ENCODE data around the gene DMPK.
A peak's percentile ranks its signal among the peaks of the same experiment; 100 is the strongest.
"Not testable (repeated sequence)": the region's sequence is repeated elsewhere in the genome, so short reads cannot be mapped to it uniquely, and the experiment has no call there.

DMPK gene

DNA sequence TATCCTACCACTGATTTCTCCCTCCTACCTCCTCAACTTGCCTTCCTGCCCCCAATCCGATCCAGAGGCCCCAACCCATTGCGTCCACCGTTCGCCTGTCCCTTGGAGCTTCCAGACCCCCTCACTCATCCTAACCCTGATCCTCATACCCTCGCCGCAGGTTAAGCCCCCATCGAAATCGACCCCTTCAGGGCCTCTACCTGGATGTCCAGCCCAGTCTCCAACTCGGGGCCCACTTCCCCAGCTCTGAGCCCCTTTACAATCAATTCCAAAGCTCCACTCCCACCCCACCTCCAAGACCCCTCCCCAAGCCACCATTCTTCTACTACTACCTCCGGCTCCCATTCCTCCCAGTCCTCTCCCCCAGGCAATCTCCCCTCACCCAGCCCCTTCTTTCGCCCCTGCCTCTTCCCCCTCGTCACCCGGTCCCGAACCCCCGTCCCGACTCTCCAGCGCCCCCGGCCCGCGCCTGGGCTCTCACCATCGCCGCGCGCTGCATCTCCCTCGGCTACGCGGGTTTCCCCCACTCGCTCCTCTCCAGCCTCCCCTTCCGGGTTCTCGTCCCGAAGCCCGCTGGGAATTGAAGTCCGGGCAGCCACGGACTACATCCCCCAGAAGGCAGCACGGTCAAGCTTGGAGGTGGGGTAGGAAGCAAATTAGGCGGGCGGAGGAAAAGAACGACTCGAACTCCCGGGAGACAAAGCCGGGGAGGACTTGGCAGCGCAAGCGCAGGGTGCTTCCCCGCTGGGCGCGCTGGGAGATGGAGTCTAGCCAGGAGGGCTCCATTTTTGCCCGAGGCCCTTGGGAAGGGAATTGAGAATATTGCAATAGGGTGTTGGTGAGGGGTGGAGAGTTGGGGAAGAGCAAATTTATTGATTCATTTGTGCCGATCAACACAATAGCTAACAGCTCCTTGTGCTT is 51.7 kb downstream of the DMPK start, which contains the start of gene FBXO46:
FBXO46 (minus strand) TSS at position 529 of the 921 bp plus-strand sequence. CDS start 17,401 bp downstream, outside the sequence.
- Histone ChIP-seq H3K36me3 (ENCODE audit: control insufficient read depth in 1 of 2, insufficient read depth in 2 of 2, low read depth in 1 of 2, low read length in 2 of 2) (no peaks in the 10 kb centered on the region), H2BK5ac (ENCODE audit: low read depth, low read length, poor library complexity, severe bottlenecking) (no peak within 1 kb of the TSS), H3K9ac (ENCODE audit: low read length) (peak within 1 kb of the TSS; percentile 95), H3K27me3 (ENCODE audit: control insufficient read depth in 1 of 2, insufficient read depth in 1 of 2, low read length in 2 of 2) (no peaks in the 10 kb centered on the region), H3K23ac (ENCODE audit: low read length in 2 of 2) (no peak within 1 kb of the TSS), H3K27ac (ENCODE audit: low read length, poor library complexity, severe bottlenecking) (no peak within 1 kb of the TSS), H3K4me3 (ENCODE audit: insufficient read depth in 1 of 2, low read depth in 1 of 2, low read length in 2 of 2) (peak within 1 kb of the TSS; percentile 78 to 97), H2BK120ac (ENCODE audit: low read depth, low read length) (no peak within 1 kb of the TSS), H3K4me1 (ENCODE audit: control insufficient read depth, insufficient read depth, low read depth, low read length) (peaks cover 2% of the 10 kb centered on the region), H2AK5ac (ENCODE audit: low read length, severe bottlenecking) (no peak within 1 kb of the TSS), H3K4ac (ENCODE audit: low read depth in 1 of 2, low read length in 2 of 2) (peak within 1 kb of the TSS; percentile 16 to 64), H2BK12ac (ENCODE audit: low read length in 2 of 2) (no peak within 1 kb of the TSS), H3K79me1 (replicated peaks; ENCODE audit: low read length, poor library complexity, severe bottlenecking) (peaks cover 2% of the 10 kb centered on the region), H4K8ac (ENCODE audit: low read length) (peak within 1 kb of the TSS; percentile 71), H2BK15ac (ENCODE audit: low read depth, poor library complexity, severe bottlenecking) (peak within 1 kb of the TSS; percentile 77), H4K91ac (ENCODE audit: low read length) (no peak within 1 kb of the TSS), H3K18ac (ENCODE audit: low read depth in 1 of 2, low read length in 2 of 2) (peak within 1 kb of the TSS; percentile 30 to 61), H3K9me3 (ENCODE audit: control insufficient read depth, low read length) (no peaks in the 10 kb centered on the region), H2AFZ (ENCODE audit: low read depth, low read length) (no peak within 1 kb of the TSS), H3K4me2 (ENCODE audit: low read length, poor library complexity, severe bottlenecking) (peak within 1 kb of the TSS; percentile 52), H3K14ac (ENCODE audit: low read length in 2 of 2) (peak within 1 kb of the TSS in 1 of 2 experiments; percentile 14)
- peak; percentile 98 for DNase-seq
- under 1% methylated on average over 38 of the region's 48 CpGs for WGBS

- Histone ChIP-seq H3K4me2 (ENCODE audit: low read length, poor library complexity, severe bottlenecking) (peak overlapping the region; percentile 52), H3K36me3 (ENCODE audit: control insufficient read depth in 1 of 2, insufficient read depth in 2 of 2, low read depth in 1 of 2, low read length in 2 of 2) (no peaks in the 10 kb centered on the region), H2AFZ (ENCODE audit: low read depth, low read length) (no peak overlapping the region), H4K91ac (ENCODE audit: low read length) (no peak overlapping the region), H3K23ac (ENCODE audit: low read length in 2 of 2) (no peak overlapping the region), H2BK15ac (ENCODE audit: low read depth, poor library complexity, severe bottlenecking) (no peak overlapping the region), H2AK5ac (ENCODE audit: low read length, severe bottlenecking) (no peak overlapping the region), H2BK12ac (ENCODE audit: low read length in 2 of 2) (no peak overlapping the region), H2BK120ac (ENCODE audit: low read depth, low read length) (no peak overlapping the region), H3K4me3 (ENCODE audit: insufficient read depth in 1 of 2, low read depth in 1 of 2, low read length in 2 of 2) (peak overlapping the region; percentile 78 to 97), H3K9ac (ENCODE audit: low read length) (peak overlapping the region; percentile 95), H3K27ac (ENCODE audit: low read length, poor library complexity, severe bottlenecking) (no peak overlapping the region), H3K79me1 (replicated peaks; ENCODE audit: low read length, poor library complexity, severe bottlenecking) (peaks cover 2% of the 10 kb centered on the region), H3K9me3 (ENCODE audit: control insufficient read depth, low read length) (no peaks in the 10 kb centered on the region), H3K4ac (ENCODE audit: low read depth in 1 of 2, low read length in 2 of 2) (no peak overlapping the region), H3K18ac (ENCODE audit: low read depth in 1 of 2, low read length in 2 of 2) (no peak overlapping the region), H3K4me1 (ENCODE audit: control insufficient read depth, insufficient read depth, low read depth, low read length) (peaks cover 2% of the 10 kb centered on the region), H3K27me3 (ENCODE audit: control insufficient read depth in 1 of 2, insufficient read depth in 1 of 2, low read length in 2 of 2) (no peaks in the 10 kb centered on the region), H3K14ac (ENCODE audit: low read length in 2 of 2) (no peak overlapping the region), H2BK5ac (ENCODE audit: low read depth, low read length, poor library complexity, severe bottlenecking) (no peak overlapping the region), H4K8ac (ENCODE audit: low read length) (no peak overlapping the region)
- no peak for DNase-seq
- WGBS, result 17% methylated on average over 9 of the region's 10 CpGs
Measured at GRCh38 chr19:45729800-45730290, 52.4 kb downstream of the DMPK start.

- not testable (repeated sequence) for H3K36me3 ChIP-seq (ENCODE audit: control insufficient read depth in 1 of 2, insufficient read depth in 2 of 2, low read depth in 1 of 2, low read length in 2 of 2); H2AK5ac ChIP-seq (ENCODE audit: low read length, severe bottlenecking); H2BK15ac ChIP-seq (ENCODE audit: low read depth, poor library complexity, severe bottlenecking); H3K9me3 ChIP-seq (ENCODE audit: control insufficient read depth, low read length); H3K27me3 ChIP-seq (ENCODE audit: control insufficient read depth in 1 of 2, insufficient read depth in 1 of 2, low read length in 2 of 2); H3K4ac ChIP-seq (ENCODE audit: low read depth in 1 of 2, low read length in 2 of 2); H2BK120ac ChIP-seq (ENCODE audit: low read depth, low read length); H4K8ac ChIP-seq (ENCODE audit: low read length); H3K27ac ChIP-seq (ENCODE audit: low read length, poor library complexity, severe bottlenecking); DNase-seq; H3K4me1 ChIP-seq (ENCODE audit: control insufficient read depth, insufficient read depth, low read depth, low read length); H3K9ac ChIP-seq (ENCODE audit: low read length); H2AFZ ChIP-seq (ENCODE audit: low read depth, low read length); H2BK12ac ChIP-seq (ENCODE audit: low read length in 2 of 2); H4K91ac ChIP-seq (ENCODE audit: low read length); H3K14ac ChIP-seq (ENCODE audit: low read length in 2 of 2); H3K79me1 ChIP-seq (replicated peaks; ENCODE audit: low read length, poor library complexity, severe bottlenecking); H3K4me3 ChIP-seq (ENCODE audit: insufficient read depth in 1 of 2, low read depth in 1 of 2, low read length in 2 of 2); H3K4me2 ChIP-seq (ENCODE audit: low read length, poor library complexity, severe bottlenecking); H2BK5ac ChIP-seq (ENCODE audit: low read depth, low read length, poor library complexity, severe bottlenecking); H3K18ac ChIP-seq (ENCODE audit: low read depth in 1 of 2, low read length in 2 of 2); H3K23ac ChIP-seq (ENCODE audit: low read length in 2 of 2)
- 97% methylated on average over 18 of the region's 18 CpGs for WGBS
Measured at GRCh38 chr19:45728683-45729082, 53.6 kb downstream of the DMPK start.

DNA sequence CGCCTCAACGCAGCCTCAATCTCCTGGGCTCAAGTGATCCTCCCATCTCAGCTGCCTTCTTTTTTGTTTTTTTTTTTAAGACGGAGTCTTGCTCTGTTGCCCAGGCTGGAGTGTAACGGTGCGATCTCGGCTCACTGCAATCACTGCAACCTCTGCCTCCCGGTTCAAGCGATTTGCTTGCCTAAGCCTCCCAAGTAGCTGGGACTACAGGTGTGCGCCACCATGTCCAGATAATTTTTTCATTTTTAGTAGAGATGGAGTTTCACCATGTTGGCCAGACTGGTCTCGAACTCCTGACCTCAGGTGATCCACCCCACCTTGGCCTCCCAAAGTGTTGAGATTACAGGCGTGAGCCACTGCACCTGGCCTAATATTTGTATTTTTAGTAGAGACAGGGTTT is 62.2 kb downstream of the DMPK start:
- H4K91ac ChIP-seq (ENCODE audit: low read length); H2AK5ac ChIP-seq (ENCODE audit: low read length, severe bottlenecking); H3K4me2 ChIP-seq (ENCODE audit: low read length, poor library complexity, severe bottlenecking); H2AFZ ChIP-seq (ENCODE audit: low read depth, low read length); H4K8ac ChIP-seq (ENCODE audit: low read length); H2BK12ac ChIP-seq (ENCODE audit: low read length in 2 of 2); H2BK5ac ChIP-seq (ENCODE audit: low read depth, low read length, poor library complexity, severe bottlenecking); H3K27me3 ChIP-seq (ENCODE audit: control insufficient read depth in 1 of 2, insufficient read depth in 1 of 2, low read length in 2 of 2); H2BK120ac ChIP-seq (ENCODE audit: low read depth, low read length); H2BK15ac ChIP-seq (ENCODE audit: low read depth, poor library complexity, severe bottlenecking); H3K4ac ChIP-seq (ENCODE audit: low read depth in 1 of 2, low read length in 2 of 2); H3K27ac ChIP-seq (ENCODE audit: low read length, poor library complexity, severe bottlenecking); DNase-seq; H3K9ac ChIP-seq (ENCODE audit: low read length); H3K4me3 ChIP-seq (ENCODE audit: insufficient read depth in 1 of 2, low read depth in 1 of 2, low read length in 2 of 2); H3K14ac ChIP-seq (ENCODE audit: low read length in 2 of 2); H3K18ac ChIP-seq (ENCODE audit: low read depth in 1 of 2, low read length in 2 of 2); H3K9me3 ChIP-seq (ENCODE audit: control insufficient read depth, low read length); H3K23ac ChIP-seq (ENCODE audit: low read length in 2 of 2): not testable (repeated sequence)
- peaks cover 13% of the 10 kb centered on the region for H3K79me1 ChIP-seq (replicated peaks; ENCODE audit: low read length, poor library complexity, severe bottlenecking)
- WGBS, result 97% methylated on average over 10 of the region's 11 CpGs
- peaks cover 8 to 15% of the 10 kb centered on the region in 2 experiments for H3K36me3 ChIP-seq (ENCODE audit: control insufficient read depth in 1 of 2, insufficient read depth in 2 of 2, low read depth in 1 of 2, low read length in 2 of 2)
- peaks cover 14% of the 10 kb centered on the region for H3K4me1 ChIP-seq (ENCODE audit: control insufficient read depth, insufficient read depth, low read depth, low read length)

Measured in mesenchymal stem cell (in vitro differentiated cells and primary cell).